ENCODE data around the gene UROD.
A peak's percentile ranks its signal among the peaks of the same experiment; 100 is the strongest.
"Not testable (repeated sequence)": the region's sequence is repeated elsewhere in the genome, so short reads cannot be mapped to it uniquely, and the experiment has no call there.

The UROD gene

GRCh38 chr1:45011837-45012638 lies at the start of gene UROD:
Gene UROD, plus strand, starts transcription at chr1:45012254. Its CDS starts 12 bp downstream, at chr1:45012266.
- DNase-seq (ENCODE audit: low spot score) = peak; percentile 95

- no peak for DNase-seq (ENCODE audit: low spot score)
Measured at GRCh38 chr1:44962729-44963128, 49.3 kb upstream of the UROD start.

GRCh38 chr1:44964396-44964795 lies 47.7 kb upstream of the UROD start:
- DNase-seq (ENCODE audit: low spot score) = no peak

GRCh38 chr1:44970317-44970716 lies 41.7 kb upstream of the UROD start:
- DNase-seq (ENCODE audit: low spot score) = no peak

GRCh38 chr1:44973645-44974044 lies 38.4 kb upstream of the UROD start:
- DNase-seq (ENCODE audit: low spot score) = peak; percentile 9

- no peak for DNase-seq (ENCODE audit: low spot score)
Measured at GRCh38 chr1:44976252-44976651, 35.8 kb upstream of the UROD start.

- DNase-seq (ENCODE audit: low spot score) = not testable (repeated sequence)
Measured at GRCh38 chr1:44977372-44977771, 34.7 kb upstream of the UROD start.

- no peak for DNase-seq (ENCODE audit: low spot score)
Measured at GRCh38 chr1:44985747-44986359, 26.2 kb upstream of the UROD start.

- DNase-seq (ENCODE audit: low spot score) = no peak
Measured at GRCh38 chr1:44988531-44989156, 23.4 kb upstream of the UROD start.

GRCh38 chr1:44994309-44994898 lies 17.6 kb upstream of the UROD start:
- DNase-seq (ENCODE audit: low spot score) = no peak

GRCh38 chr1:44995467-44996238 lies 16.4 kb upstream of the UROD start:
- DNase-seq (ENCODE audit: low spot score) = no peak

GRCh38 chr1:44999232-44999631 lies 12.8 kb upstream of the UROD start:
- no peak for DNase-seq (ENCODE audit: low spot score)

- no peak for DNase-seq (ENCODE audit: low spot score)
Measured at GRCh38 chr1:45001011-45001481, 11.0 kb upstream of the UROD start.

- DNase-seq (ENCODE audit: low spot score) = not testable (repeated sequence)
Measured at GRCh38 chr1:45001576-45001975, 10.5 kb upstream of the UROD start.

- no peak for DNase-seq (ENCODE audit: low spot score)
Measured at GRCh38 chr1:45002650-45003645, 9.1 kb upstream of the UROD start.

GRCh38 chr1:45003741-45004140 lies 8.3 kb upstream of the UROD start:
- DNase-seq (ENCODE audit: low spot score) = no peak

- no peak for DNase-seq (ENCODE audit: low spot score)
Measured at GRCh38 chr1:45004281-45004920, 7.7 kb upstream of the UROD start.

GRCh38 chr1:45005761-45006160 lies 6.3 kb upstream of the UROD start:
- DNase-seq (ENCODE audit: low spot score) = no peak

- DNase-seq (ENCODE audit: low spot score) = no peak
Measured at GRCh38 chr1:45007311-45007710, 4.7 kb upstream of the UROD start.

GRCh38 chr1:45008076-45008475 lies 4.0 kb upstream of the UROD start:
- no peak for DNase-seq (ENCODE audit: low spot score)
